Activated T-cell treated with anti-CD3 and anti-CD28 coated beads, Interleukin-2, amount 50 U/mL, for 48 hours (primary cell): ENCODE data around the gene CENPT.
A peak's percentile ranks its signal among the peaks of the same experiment; 100 is the strongest.
"Not testable (repeated sequence)": the region's sequence is repeated elsewhere in the genome, so short reads cannot be mapped to it uniquely, and the experiment has no call there.

Experiments
- DNase-seq, 2 experiments: peaks; one replicate each; pipeline ENCODE4 v3.0.0-alpha.2; 2020

Gene CENPT

DNA sequence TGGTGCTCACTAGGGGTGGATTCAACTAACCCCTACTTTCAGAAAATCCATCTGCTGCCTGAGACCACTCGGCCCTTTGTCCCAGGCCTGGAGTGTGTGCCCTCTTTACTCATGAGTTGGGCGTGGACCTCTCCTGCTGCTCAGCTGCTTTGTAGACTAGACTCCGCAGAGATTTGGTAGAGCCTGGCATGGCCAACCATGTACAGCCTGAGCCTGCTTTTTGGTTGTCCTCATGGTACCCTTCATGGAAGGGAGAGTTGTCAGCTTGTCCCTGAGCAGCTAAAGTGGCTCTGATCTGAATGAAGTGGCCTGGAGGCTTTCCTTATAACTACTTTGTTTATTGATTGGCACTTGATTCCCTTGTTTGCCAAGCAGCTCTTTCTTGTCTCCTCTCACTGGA, 26.9 kb upstream of the CENPT start:
- no peak for DNase-seq

- DNase-seq: peak in 1 of 2 experiments; percentile 25
Measured at GRCh38 chr16:67873435-67874370, 26.2 kb upstream of the CENPT start.

DNA sequence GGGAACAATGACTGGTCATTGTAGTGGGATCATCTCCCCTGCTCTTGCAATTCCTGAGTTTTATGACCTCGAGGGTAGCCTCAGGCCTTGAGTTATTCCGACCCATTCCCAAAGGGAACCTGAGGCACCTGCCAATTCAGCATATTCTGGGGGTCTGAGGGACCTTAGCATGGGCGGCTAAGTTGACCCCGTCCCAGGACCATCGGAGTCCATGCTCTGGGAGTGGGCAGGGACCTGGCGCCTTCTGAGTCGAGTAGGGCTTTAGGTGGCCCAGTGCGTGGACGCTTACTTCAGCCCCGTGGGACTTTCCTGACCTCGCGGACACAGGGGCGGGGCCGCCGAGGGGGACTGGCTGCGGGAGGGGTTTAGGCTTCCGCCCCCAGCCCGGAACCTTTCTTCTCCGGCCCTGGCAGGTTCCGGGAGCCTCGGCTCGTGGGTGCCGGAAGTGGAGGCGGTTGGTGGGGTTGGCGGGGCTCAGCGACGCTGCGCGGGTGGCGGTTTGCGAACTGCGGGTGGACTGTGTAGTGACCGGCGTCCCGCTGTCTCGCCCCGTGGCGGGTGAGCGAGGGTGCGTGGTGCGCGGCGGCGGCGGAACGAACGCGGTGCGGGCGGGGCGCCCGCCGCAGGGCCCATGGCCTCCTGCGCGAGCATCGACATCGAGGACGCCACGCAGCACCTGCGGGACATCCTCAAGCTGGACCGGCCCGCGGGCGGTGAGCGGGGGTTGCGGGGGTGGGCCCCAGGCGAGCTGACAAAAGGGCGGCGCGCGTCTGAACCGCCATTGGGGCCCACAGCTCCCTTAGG, 25.3 kb upstream of the CENPT start, which contains the start of gene EDC4:
Gene EDC4 (plus strand): TSS at position 422 of the 804 bp plus-strand sequence. CDS start 210 bp downstream, at position 632.
- peak; percentile 96 for DNase-seq

GRCh38 chr16:67872131-67872630, 24.7 kb upstream of the CENPT start:
- no peak for DNase-seq

DNA sequence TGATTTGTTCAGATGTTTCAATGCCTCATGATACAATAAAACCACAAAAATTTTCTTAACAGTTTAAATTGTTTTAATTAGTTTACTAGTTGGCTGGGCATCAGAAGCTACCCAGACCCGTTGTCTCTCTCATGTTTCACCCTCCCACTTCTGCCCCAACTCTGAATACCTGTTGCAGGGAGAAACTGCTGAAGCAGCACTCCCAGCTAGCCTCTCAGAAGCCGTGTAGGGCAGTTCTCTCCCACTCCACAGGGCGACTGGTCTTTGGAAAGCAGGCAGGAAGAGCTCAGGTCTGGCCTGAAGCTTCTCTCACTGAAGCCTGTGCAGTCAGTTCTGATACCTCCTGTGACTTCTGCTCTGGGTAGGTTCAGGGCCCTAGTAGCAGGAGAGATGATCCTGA, 23.8 kb upstream of the CENPT start:
- DNase-seq: no peak

DNA sequence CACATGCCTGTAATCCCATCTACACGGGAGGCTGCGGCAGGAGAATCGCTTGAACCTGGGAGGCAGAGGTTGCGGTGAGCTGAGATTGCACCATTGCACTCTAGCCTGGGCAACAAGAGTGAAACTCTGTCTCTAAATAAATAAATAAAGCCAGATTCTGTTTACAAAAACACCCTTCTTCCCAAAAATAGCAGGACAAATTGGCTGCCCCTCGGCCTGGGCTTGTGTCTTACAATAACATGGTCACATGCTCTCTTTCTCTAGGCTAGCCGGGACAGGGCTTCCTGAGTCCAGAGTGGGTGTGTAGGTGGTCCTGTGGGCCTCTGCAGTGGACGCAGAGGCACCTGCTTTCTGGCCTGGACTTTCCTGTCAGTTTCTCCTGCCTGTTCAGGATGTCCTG, 22.2 kb upstream of the CENPT start:
- no peak for DNase-seq

DNA sequence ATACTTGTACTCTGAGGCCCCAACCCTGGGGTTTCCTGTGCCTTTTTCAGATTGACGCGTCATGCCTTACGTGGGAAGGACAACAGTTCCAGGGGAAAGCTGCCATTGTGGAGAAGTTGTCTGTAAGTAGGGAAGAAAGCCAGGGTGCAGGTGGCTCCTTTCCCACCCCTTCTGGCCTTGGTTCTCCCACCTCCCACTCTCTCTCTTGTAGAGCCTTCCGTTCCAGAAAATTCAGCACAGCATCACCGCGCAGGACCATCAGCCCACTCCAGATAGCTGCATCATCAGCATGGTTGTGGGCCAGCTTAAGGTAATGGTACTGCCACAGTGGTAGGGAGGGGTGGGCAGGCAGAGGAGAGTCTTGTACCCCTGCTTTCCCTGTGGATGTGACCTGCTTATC, 20.8 kb upstream of the CENPT start:
- no peak for DNase-seq

DNA sequence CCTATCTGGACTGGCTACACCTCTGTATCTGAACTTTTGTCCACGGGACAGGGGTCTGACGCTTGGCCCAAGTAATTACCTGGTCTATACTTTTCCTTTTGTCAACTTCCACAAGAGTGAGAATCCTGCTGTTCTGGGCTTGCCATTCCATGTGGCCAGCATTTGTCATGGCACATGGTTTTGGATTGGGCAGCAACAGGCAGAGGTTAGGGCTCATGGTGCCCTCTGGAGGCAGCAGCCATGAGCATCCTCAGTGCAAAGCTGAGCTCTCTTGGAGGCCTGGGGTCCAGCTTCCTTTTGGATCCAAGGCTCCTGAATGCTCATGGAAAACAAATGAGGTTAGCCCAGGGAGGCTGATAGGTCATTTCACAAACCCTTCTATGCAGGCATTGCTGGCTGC, 17.8 kb upstream of the CENPT start:
- no peak for DNase-seq

GRCh38 chr16:67864594-67864993, 17.1 kb upstream of the CENPT start:
- no peak for DNase-seq

DNA sequence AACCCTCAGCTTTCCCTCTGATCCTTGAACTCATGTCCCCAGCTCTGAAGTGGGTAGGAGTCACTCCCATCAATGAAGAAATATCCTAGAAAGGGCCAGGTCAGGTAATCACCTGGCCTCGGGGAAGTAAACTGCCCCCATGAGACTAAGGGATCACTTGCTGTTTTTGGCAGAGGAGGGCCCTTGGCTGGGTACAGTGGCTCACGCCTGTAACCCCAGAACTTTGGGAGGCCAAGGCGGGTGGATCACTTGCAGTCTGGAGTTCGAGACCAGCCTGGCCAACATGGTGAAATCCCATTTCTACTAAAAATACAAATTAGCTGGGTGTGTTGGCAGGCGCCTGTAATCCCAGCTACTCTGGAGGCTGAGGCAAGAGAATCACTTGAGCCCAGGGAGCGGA, 16.6 kb upstream of the CENPT start:
- DNase-seq: not testable (repeated sequence)

- DNase-seq: no peak
Measured at GRCh38 chr16:67862623-67863583, 15.4 kb upstream of the CENPT start.

- DNase-seq: no peak
Measured at GRCh38 chr16:67861877-67862276, 14.4 kb upstream of the CENPT start.

DNA sequence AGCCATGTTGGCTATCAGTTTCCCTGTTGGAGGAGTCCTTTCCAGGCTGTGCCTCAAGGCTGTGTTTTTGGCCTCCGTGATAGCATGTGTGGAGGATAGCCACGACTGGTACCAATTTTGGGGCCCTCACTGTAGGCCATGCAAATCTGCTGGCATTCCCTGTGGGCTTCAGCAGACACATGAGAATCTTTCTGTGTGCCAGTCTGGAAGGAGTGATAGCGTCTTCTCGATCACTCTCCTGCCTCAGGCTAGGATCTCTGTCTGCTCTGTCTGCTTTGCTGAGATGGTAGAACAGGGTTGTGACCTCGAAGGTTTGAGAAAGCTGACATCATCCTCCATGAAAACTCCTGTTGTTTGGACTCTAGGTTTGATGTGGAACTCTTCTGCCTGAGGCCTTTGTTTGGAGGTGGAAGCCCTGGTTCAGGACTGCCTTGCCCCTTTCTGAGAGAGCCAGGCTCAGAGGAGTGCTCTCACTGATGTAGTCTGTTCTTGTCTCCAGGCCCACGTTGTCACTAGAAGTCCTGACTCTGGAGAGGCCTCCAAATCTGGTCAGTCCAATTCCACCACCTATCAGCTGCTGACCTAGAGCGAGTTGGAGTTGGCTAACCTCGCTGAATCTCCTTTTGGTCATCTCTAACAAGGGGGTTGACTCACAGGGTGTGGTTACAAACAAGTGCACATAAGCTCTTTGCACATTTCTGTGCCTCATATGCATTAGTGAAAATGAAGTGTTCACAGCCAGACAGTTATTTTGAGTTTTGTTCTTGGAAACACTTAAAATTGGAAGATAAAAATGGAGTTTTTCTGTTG, 13.3 kb upstream of the CENPT start:
- no peak for DNase-seq

- DNase-seq: no peak
Measured at GRCh38 chr16:67858500-67858899, 11.0 kb upstream of the CENPT start.

- peak; percentile 36 to 42 for DNase-seq
Measured at GRCh38 chr16:67857547-67858233, 10.2 kb upstream of the CENPT start.

DNA sequence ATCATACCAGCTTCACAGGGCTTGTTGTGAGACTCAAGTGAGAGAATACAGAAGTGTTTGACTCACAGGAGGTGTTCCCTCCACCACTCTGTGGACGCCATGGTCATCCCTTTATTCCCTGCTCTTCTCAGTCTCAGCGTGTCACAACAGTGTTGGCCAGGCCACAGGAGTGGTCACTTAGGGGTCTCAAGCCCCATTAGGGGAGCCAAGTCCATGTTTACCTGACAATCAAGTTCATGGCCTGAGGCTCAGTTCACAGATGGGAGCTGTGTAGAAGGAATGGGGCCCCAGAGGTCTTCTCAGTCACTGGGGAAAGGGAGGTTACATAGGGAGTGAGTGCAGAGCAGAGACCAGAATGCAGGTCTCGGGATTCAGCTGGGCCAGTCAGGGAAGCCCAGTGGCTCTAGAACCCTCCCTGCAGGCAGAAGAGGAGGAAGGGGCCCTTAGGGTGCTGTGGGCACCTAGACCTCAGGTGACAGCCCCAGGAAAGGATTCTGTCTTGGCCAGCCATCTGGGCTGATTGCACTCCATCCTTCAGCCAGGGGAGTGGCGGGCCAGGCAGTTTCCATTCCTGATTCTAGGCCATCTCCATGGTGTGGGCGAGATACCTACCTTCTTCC, 9.5 kb upstream of the CENPT start:
- no peak for DNase-seq

- no peak for DNase-seq
Measured at GRCh38 chr16:67855789-67856188, 8.3 kb upstream of the CENPT start.

GRCh38 chr16:67853670-67854069, 6.2 kb upstream of the CENPT start:
- no peak for DNase-seq

DNA sequence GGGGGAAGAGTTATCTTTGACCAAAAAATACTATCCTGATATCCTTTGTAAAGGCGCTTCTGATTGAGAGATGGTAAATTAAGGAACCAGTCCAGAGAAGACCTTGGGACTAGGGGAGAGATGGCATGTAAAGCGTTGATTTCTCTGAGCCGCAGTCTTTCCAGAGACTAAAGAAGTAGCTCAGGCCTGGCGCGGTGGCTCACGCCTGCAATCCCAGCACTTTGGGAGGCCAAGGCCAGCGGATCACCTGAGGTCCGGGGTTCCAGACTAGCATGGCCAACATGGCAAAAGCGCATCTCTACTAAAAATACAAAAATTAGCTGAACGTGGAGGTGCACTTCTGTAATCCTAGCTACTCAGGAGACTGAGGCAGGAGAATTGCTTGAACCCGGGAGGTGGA, 625 bp upstream of the CENPT start:
- DNase-seq: no peak

DNA sequence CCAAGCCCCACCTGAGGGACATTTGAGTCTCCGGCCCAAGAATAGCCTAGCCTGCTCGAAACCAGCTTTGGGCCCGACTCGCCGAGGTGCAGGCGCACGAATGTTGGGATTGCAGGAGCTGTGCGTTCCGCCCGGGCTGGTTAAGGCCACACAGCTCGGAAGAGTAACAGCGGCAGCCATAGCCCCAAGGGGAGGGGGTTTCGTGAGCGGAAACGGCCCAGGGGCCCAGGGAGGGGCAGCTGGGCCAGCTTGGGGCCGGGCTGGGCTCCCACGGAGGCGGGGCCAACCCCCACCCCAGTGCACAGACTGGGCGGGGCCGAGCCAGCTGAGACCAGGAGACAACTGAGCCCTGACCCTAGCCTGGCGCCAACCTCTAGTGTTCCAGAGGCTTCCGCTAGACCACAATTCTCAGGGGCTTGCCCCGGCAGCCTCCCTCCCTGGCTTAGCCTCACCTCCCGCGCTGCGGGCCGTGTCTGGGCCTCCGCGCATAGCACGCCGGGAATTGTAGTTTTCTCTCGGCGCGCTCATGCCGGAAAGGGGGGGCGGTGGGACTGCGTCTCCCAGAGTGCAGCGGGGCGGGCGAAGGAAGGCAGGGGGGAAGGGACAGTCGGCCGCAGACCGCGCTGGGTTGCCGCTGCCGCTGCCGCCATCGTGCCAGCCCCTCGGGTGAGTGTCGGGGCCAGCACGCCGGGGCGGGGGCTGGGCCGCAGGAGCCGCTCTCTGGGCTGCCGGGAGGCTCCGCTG, 1.0 kb downstream of the CENPT start, which contains the start of gene NUTF2:
Gene NUTF2 (plus strand): TSS at position 614 of the 744 bp plus-strand sequence. CDS start 18,198 bp downstream, outside the sequence.
- DNase-seq: peak; percentile 98
